Femur (tissue), 1 donor: Measurements from ENCODE around the gene NR1D1.
"Not testable (repeated sequence)": the region's sequence is repeated elsewhere in the genome, so short reads cannot be mapped to it uniquely, and the experiment has no call there.

ENCODE experiments used
- DNase-seq: peaks from one replicate; pipeline ENCODE4 v3.0.0-alpha.2; 2017

The NR1D1 gene

DNA sequence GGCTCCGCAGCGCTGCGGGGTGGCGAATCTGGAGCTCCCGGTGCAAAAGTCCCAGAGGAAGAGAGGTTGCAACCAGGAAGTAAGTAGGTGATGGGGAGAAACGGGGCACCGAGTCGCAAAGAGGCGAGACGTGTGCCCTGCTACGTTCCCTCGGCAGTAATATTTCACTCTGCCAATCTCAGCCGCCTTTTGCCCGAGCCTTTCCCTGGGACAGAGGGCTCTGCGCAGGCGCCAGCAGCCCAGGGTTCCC is at the start of gene NR1D1:
Gene NR1D1, minus strand, starts transcription at position 171 of the 250 bp plus-strand sequence. CDS start 495 bp downstream, outside the sequence.
- DNase-seq = no peak

DNA sequence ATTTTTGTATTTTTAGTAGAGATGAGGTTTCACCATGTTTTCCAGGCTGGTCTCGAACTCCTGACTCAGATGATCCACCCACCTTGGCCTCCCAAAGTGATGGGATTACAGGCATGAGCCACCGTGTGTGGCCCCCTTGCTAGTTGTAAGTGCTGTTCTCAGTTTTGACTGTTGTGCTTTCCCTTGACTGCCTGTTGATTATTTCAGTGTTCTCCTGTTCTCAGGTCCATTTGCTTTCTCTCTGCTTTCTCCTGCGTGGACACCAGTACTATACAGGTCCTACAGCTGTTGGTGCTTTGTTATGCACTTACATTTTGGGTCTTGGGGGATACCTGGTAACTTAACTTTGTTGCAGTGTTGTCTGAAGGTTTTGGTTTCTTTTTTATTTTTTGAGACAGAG is 48.1 kb upstream of the NR1D1 start:
- DNase-seq = no peak

- no peak for DNase-seq
These were observed 45.1 kb upstream of the NR1D1 start for GRCh38 chr17:40145476-40145875.

GRCh38 chr17:40143166-40143565 is 42.8 kb upstream of the NR1D1 start:
- DNase-seq = not testable (repeated sequence)

GRCh38 chr17:40139566-40140058 is 39.2 kb upstream of the NR1D1 start:
- peak; percentile 44 for DNase-seq

- DNase-seq = no peak
These were observed 35.4 kb upstream of the NR1D1 start for GRCh38 chr17:40135817-40136216.

- no peak for DNase-seq
These were observed 33.8 kb upstream of the NR1D1 start for GRCh38 chr17:40134184-40134583.

DNA sequence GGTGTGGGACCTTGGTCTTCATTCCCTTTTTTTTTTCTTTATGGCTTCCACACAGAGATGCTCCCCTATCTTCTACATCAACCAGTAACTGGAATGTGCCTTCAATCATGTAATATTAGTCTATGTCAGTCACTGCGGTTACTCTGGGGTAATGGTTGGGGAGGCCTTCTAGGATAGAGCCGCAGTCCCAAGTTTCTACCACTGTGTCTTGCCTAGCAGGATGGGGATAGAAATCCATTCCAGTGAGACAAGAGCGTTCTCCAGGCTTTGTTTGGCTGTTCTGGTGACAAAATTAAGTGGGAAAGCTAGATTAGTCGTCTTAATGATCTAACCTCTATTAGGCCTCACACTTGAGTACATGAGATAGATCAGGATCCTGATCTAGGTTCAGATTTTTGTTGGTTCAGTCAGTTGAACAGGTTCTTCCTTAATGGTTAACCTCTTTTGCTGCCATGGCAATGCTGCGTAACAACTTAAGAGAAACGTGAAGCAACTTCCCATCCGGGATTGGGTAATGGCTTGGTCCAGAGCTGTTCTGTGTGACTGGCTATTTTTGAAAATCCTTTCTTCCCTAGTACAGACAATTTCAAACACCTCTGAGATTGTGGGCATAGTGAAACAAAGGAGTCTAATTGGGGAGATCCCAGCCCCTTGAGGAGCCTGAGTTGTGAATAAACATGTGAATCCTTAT is 30.1 kb upstream of the NR1D1 start:
- DNase-seq = peak; percentile 46

GRCh38 chr17:40129498-40129897 is 29.1 kb upstream of the NR1D1 start:
- DNase-seq = no peak

DNA sequence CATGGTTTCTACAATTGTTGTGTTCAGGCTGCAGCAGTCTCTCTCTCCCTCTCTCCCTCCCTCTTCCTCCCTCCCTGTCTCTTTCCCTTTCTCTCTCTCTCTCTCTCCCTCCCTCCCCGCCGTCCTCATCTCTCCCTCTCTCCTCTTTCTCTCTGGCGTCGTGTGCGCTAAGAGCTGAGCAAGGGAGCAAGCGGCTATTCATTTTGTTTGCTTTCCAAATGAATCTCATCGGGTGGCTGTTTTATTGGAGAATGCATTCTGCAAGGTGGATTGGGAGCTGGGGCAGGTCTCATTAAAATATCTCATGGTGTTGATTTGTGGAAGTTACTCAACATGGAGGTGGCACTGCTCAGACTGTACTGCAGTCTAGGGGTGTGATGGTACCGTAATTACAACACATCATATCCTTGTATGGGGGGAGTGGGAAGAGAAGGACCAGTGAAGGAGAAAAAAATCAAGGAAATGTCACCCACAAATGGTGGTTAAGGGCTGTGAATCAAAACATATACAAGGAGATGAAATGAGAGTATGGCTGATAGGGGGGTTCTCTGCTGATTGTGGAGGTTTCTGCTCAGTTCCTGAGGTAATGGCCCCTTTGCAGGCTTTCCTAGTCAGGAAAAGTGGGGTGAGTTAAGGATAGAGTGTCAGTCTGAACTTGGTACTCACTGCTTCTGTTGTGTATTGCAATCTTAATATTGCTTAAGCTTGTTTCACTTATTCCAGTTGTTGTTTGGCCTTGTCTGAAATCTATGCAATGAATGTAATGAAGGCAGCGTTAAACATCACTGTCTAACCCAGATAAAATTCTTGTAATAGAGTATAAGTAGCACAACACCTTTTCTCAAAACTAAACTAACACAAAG is 24.1 kb upstream of the NR1D1 start:
- no peak for DNase-seq

DNA sequence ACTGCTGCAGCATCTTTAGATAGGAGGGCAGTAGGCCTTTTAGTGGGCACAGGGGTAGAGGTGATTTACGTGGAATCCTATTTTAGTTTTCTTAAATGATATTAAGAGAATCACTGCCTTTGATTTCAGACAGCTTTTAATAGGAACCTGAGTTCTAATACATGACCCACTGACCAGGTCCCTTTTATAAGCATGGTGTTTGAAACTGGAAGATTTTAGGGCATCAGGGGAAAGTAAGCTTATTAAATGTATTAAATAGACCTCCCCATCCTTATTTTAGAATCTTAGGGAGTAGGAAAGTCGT is 23.4 kb upstream of the NR1D1 start:
- no peak for DNase-seq

GRCh38 chr17:40122999-40123810 is 22.8 kb upstream of the NR1D1 start:
- DNase-seq = peak; percentile 71

- DNase-seq = peak; percentile 63
These were observed 22.0 kb upstream of the NR1D1 start for GRCh38 chr17:40122136-40122998.

- peak; percentile 94 for DNase-seq
These were observed 21.1 kb upstream of the NR1D1 start, which contains the start of gene MSL1 for GRCh38 chr17:40121181-40122135. TSS of gene MSL1 (plus strand) at chr17:40121971. CDS start at chr17:40122613, 642 bp downstream.

DNA sequence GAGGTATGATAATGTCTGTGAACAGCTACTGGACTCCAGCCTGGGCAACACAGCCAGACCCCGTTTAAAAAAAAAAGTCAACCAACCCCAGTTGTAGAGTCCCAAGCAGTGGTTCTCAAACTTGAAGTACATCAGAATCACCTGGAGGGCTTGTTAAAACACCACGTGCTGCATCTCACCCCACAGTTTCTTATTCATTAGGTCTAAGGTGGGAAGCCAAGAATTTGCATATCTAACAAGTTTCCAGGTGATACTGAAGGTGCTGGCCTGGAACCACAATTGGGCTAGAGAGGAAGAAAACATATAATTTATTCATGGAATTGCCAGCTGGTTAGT is 14.7 kb upstream of the NR1D1 start:
- DNase-seq = no peak

- DNase-seq = no peak
These were observed 13.5 kb upstream of the NR1D1 start for GRCh38 chr17:40113907-40114245.

DNA sequence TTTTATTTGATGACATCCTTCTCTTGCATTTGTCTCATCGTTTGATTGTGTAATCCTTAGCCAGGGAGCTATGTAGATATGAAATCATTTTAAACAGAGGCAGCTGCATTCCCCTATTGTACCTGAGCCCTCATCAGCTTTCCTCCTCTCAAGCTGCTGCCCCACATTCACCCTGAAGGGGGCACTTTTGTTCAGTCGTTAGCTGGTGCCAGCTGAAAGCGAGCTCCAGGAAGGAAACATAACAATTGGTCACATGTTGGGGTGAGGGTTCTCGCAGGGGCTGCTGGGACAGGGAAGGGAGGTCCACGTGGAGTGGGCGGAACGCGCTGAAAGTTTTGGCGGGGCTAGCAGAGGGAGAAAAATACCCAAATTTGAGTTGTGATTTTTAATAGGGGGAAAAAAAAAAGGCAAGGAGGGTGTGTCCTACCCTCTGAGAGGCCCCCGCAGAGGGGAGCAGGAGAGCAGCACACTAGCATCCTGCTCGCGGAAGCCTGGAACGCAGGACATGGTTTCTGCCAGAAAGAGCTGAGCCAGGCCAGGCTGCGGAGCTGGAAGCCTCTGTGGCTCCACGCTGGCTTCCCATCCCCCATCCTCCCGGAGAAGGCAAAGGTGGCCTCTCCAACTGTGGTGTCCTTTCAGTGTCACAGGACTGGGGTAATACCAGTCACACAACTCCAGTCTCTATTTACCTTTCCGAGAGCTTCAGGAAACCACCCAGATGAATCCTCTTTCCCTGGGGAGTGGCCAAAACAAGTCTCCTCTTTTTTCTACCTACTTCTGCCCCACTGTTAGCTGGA is 12.9 kb upstream of the NR1D1 start:
- DNase-seq = peak; percentile 97

GRCh38 chr17:40112718-40113109 is 12.3 kb upstream of the NR1D1 start:
- DNase-seq = peak; percentile 77

DNA sequence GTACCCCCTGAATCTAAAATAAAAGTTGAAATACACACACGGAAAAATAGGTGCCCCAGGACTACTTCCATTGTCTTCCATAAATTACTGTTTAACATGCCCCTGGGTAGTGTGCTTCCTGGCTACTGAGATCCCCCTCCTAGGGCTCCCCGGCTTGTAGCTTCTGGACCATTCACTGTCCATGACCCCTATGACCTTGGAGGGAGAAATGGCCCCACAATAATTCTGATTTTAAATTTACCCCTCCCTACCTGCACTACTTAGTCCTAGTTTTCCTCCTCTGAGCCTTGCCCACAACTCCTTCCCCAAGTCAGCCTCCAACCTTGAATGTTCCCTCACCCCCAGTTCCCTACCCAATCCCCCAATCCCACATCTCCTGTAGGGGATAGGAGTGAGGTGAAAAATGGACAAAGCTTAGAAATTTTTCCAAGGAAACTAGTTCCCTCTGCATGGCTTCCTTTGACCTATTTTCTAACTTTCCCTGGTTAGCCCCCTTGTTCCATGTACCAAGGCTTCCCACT is 11.9 kb upstream of the NR1D1 start:
- no peak for DNase-seq
